OCI-LY3 (cell line): ENCODE measurements around the gene OR2AK2.

Experiments used
- EZH2phosphoT487 ChIP-seq: fragments of 200-600 bp; shearing (Covaris generic); IDR thresholded peaks from 2 replicates; pipeline ENCODE4 v1.6.1; 2018; ENCODE audit warnings: antibody characterized with exemption, mixed run types, low read depth
- TF ChIP-seq, protein P1 (sequence below): fragments of 200-600, 300-600 bp; sonication (generic); IDR thresholded peaks from 2 replicates; pipeline ENCODE4 v1.5.1; 2014; ENCODE audit warnings: antibody characterized with exemption, low read length, low read depth

DNA sequence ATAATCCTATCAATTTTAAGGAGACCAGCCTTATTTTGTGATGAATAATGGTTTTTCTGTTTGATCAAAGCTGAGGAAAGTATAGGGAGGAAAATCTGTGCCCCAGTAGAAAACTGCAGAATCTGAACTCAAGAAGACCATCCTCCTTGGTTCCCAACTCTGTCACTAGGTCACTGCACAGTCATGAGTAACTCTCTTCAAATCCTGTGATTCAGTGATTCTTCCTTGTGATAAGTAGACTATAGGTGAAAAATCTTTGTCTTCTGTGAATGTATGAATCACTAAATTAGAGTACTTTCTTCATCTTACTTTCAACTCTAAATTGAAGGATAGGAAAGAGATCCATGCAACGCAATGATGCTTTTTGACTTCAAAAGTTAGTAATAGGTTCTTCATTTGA, 35.1 kb downstream of the OR2AK2 start:
- TF ChIP-seq, protein P1, sequence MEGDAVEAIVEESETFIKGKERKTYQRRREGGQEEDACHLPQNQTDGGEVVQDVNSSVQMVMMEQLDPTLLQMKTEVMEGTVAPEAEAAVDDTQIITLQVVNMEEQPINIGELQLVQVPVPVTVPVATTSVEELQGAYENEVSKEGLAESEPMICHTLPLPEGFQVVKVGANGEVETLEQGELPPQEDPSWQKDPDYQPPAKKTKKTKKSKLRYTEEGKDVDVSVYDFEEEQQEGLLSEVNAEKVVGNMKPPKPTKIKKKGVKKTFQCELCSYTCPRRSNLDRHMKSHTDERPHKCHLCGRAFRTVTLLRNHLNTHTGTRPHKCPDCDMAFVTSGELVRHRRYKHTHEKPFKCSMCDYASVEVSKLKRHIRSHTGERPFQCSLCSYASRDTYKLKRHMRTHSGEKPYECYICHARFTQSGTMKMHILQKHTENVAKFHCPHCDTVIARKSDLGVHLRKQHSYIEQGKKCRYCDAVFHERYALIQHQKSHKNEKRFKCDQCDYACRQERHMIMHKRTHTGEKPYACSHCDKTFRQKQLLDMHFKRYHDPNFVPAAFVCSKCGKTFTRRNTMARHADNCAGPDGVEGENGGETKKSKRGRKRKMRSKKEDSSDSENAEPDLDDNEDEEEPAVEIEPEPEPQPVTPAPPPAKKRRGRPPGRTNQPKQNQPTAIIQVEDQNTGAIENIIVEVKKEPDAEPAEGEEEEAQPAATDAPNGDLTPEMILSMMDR: no peak
- TF ChIP-seq EZH2phosphoT487: no peak
